ENCODE results near the gene LETM1. TPM values are rescaled to one million over a fixed set of nuclear protein-coding genes. Genes with fewer than 3 reads are reported as not detected.

The LETM1 gene
- total RNA-seq, 1 donor from 2014 or later = 39.8 TPM

Other genes with a start within 250 kb of the LETM1 start
- 0.49 TPM for gene FAM53A, start 171.8 kb downstream of the LETM1 start, total RNA-seq
- 13.7 TPM for gene SLBP, start 143.8 kb downstream of the LETM1 start, total RNA-seq
- gene TMEM129, start 134.8 kb downstream of the LETM1 start, total RNA-seq = 26.3 TPM
- 7.0 TPM for gene TACC3, start 134.6 kb downstream of the LETM1 start, total RNA-seq
- gene FGFR3, start 62.9 kb downstream of the LETM1 start, total RNA-seq = 1.8 TPM
- 37.0 TPM for gene NSD2, start 15.2 kb upstream of the LETM1 start, total RNA-seq
- gene NELFA, start 152.8 kb upstream of the LETM1 start, total RNA-seq = 10.8 TPM
- 1.1 TPM for gene NAT8L, start 203.2 kb upstream of the LETM1 start, total RNA-seq

Data from Right ventricle myocardium inferior (tissue), 1 donor.